Stimulated activated CD8-positive, alpha-beta memory T cell treated with anti-CD3 and anti-CD28 coated beads, Interleukin-4, amount 100 ng/mL, for 1 hour (primary cell): ENCODE measurements around the gene SOX21.
"Not testable (repeated sequence)": the region's sequence is repeated elsewhere in the genome, so short reads cannot be mapped to it uniquely, and the experiment has no call there.

Experiments used
- DNase-seq, 2 donors: peaks; one replicate each; pipeline ENCODE4 v3.0.0-alpha.2; 2020; ENCODE audit warnings: low read depth in 2 of 2, low spot score in 1 of 2

SOX21 gene

DNA sequence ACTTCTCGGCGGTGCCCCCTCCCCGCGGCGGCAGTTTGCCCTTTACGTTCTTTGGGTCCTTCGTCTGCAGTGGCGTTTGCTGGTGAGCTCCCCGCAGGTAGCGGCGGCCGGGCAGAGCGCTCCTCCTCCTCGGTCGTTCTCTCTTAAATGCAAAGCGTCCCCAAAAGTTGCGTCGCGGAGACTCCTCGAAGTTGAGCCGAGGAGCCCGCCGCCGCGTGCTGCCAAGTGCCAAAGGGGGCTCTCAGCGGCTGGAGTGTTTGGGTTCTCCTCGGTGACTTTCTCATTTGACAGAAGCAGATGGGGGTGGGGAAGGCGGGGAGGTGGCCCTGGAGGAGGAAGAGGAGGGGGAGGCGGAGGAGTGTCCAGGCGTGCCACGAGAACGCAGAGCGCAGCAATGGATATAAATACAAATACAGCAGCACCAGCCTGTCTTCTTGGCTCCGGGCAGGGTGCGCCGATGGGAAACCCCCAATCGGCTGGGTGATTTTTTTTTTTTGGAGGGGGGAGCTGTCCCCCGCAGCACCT is at the start of gene SOX21:
TSS of gene SOX21 (minus strand) at position 259 of the 525 bp plus-strand sequence. CDS start 496 bp downstream, outside the sequence.
- no peak for DNase-seq

DNA sequence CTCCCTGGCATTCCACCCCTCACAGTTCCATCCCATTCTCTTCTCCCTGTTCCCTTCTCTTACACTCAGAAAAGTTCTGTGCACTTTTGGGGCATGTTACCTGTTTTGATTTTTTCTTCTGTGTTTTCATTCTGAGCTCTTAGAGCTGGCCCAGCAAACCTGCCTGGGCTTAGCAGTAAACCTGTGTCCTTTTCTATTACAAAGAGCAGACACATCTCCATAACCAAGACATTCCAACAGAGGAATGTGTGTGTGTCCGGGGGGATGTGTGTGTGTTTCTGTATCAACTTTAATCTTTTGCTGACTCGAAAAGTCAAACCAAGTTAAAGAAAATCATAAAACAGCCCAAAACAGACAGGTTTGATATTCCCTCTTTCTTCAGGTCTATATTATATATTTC is 49.1 kb upstream of the SOX21 start:
- DNase-seq, result no peak

DNA sequence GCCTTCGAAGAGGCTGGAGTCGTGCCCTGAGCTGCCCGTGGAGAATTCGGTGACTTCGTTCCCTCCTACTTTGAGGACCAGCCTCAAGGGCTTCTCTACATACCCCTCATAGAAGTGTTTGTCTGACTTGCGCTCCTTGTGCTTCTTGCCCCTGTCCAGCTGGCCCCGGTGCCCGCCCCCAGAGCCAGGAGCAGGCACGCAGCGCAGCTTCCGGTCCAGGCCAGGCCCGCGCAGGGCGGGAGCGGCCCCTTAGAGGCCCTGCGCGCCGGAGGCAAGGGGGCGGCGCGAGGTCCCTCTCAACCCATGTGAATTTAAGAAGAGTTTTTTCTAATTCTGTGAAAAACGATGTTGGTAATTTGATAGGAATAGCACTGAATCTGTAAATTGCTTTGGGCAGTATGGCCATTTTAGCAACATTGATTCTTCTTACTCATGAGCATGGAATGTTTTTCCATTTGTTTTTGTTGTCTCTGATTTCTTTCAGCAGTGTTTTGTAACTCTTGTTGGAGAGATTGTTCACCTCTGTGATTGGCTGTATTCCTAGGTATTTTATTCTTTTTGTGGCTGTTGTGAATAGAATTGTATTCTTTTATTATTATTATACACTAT is 46.9 kb upstream of the SOX21 start:
- no peak for DNase-seq

DNA sequence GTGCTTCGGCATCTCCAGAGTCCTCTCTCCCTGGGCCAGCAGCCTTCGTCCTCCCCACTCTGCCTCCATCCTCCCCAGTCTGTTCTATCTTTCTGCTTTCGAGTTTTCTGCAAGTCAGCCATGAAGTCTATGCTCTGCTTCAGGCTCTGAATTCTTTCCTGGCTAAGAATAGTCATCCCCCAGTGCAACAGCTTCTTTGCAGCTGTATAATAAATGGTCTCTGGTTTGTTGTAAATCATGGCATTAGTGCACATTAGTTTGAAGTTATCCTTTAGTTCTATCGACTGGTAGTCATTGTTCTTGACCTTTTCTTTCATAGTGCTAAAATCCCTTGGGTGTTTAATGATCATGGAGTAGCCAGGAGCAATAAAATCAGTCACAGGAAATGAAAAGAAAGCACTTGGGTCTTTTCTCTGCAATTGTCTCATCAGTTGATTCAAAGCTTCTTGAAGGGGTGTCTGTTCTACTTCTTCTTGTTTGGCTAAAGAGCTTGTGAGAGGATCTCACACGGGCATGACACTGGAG is 46.2 kb upstream of the SOX21 start:
- DNase-seq, result no peak

DNA sequence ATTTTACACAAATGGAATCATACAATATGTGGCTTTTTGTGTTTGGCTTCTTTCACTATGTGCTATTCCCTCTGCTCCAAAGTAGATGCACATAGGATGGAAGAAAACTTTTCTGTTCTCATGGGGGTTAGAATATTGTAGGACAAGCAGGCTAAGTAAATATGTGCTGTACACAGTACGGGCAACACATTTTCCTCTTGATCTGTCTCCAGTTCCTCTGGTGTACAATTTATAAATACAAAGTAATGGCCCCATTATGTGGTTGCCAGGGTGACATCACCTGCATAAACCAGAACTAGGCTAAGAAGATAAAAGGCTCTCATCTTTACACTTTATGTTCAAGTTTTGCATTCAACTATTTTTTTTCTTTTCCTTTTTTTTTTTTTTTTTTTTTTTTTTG is 41.0 kb upstream of the SOX21 start:
- DNase-seq, result no peak

DNA sequence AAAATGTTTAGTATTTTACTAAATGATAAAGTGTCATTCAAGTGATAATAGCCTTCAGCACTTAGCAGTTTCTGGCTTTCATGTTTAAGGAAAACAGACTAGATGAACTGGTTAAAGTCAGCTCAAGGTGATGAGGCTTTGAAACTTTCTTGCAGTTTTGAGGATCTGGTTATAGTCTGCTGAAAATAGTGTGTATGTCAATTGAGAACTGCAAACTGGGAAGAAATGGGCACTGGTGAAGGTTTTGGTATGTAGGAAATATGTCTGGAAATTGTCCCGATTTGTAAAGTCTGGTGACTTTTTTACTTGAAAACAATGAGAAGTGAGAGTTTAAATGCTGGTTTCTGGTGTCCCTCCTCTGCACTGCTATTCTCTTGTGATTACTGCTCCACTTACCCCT is 36.8 kb upstream of the SOX21 start:
- no peak for DNase-seq

DNA sequence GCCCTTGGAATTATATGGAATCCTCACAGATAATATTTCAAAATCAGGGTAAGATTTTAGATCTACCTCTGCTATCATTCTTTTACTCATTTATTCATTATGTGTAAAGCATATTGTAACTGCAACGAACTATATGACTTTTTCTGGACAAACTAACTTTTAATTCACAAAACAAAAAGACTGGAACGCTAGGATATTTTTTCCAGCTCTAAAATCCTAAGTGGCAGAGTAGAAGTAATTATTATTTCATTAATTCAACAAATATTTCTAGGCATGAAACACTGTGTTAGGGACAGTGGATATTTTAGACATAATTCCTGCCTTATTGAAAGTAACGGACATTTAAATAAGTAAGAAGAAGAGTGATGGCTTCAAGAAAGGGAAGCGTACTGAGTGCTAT is 26.9 kb upstream of the SOX21 start:
- no peak for DNase-seq

DNA sequence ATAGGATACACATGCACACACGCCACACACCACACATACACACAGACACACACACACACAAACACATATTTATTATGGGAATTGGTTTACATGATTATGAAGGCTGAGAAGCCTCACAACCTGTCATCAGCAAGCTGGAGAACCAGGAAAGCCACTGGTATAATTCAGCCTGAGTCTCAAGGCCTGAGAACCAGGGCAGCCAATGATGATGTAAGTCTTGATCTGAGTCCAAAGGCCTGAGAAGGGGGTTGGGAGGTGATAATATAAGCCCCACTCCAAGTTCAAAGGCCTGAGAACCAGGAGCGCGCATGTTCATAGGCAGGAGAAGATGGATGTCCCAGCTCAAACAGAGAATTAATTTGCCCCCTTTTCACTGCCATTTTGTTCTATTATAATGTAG is 18.7 kb upstream of the SOX21 start:
- no peak for DNase-seq

DNA sequence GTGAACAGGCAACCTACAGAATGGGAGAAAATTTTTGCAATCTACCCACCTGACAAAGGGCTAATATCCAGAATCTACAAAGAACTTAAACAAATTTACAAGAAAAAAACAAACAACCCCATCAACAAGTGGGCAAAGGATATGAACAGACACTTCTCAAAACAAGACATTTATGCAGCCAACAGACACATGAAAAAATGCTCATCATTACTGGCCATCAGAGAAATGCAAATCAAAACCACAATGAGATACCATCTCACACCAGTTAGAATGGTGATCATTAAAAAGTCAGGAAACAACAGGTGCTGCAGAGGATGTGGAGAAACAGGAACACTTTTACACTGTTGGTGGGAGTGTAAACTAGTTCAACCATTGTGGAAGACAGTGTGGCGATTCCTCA is 17.6 kb upstream of the SOX21 start:
- DNase-seq, result not testable (repeated sequence)

DNA sequence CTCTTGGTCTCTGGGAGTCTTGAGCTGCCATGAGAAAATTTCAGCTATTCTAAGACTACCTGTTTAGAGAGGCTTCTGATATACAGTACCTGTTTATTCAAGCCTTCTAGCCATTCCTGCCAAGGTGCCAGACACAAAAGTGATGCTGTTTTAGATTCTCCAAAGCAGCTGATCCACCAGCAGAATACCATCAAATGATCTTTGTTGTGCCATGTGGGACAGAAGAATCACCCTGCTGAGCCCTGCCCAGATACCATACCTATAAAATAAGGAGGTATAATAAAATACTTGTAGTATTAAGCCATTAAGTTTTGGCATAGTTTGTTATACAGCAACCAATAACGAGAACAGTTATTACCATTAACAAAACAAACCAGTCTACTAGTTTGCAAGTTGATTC is 14.1 kb upstream of the SOX21 start:
- no peak for DNase-seq

DNA sequence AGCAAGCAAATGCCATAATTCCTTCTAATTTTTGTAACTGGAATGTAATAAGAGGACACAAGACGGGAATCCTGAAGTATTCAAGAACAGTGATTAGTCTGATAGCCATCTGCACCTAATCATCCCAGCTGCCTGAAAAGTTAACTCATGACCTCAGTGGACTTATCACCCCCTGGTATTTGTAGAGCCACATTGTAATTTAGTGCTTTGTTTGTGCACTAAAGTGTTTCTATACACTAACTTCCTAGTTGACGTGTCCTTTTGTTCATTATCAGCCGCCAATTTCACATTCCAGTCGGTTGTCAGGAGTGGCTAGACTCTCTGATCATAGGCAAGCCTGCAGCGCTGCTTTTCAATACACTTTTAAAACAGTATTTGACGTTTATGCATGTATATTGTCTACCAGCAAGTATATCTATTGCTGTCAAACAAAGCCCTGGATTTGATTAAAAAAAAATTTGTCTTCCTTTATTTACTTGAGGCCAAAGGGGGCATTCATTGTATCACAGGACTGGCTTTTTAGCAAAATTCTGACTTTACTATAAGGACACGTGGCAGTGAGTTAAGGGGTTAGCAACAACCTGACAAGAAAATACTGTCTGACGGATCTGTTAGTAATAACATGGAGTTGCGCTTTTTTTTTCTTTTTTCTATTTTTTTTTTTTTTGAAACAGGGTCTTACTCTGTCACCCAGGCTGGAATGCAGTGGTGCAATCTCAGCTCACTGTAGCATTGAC is 10.4 kb upstream of the SOX21 start:
- DNase-seq, result no peak

DNA sequence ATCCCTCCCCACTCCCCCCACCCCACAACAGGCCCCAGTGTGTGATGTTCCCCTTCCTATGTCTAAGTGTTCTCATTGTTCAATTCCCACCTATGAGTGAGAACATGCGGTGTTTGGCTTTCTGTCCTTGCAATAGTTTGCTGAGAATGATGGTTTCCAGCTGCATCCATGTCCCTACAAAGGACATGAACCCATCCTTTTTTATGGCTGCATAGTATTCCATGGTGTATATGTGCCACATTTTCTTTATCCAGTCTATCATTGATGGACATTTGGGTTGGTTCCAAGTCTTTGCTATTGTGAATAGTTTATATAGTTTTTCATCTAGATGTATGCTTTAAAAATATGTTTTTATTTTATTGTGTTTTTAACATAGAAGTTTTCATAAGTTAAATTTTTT is 6.4 kb upstream of the SOX21 start:
- not testable (repeated sequence) for DNase-seq

DNA sequence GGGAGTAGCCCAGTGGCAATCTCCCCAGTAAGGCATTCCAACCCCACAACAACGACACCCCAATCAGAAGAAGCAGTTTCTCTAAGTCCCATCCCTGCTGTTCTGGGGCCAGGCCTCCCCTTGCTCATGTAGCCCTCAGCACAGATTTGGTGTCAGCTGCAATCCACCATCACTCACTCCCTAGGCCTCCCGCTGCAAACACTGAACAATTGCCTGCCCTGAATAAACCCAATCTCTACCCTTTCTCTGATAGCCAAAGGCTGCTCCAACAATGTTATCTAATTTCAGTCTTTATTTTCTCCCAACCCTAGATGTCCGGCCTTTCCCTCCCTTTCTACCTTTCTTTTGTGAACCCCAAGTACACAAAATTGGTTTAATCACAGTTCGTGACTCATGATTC is 5.6 kb upstream of the SOX21 start:
- no peak for DNase-seq

DNA sequence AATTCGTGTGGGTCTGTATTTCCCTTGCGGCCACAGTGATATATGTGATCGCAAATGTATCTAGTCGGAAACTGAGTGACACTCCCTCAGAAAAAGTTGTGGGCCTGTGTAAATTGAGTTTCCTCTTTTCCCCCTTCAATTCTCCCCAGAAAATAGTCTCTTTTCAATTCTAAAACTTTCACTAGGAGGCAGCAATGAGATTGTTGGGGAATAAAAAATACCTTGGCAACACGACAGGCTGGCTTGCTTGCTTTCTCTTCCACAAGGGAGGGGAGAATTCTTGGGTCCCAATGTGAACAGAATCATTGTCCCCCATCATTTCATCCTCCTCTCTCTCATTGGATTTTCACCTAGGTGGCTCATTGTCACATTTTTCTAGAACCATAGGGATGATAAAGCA is 3.7 kb upstream of the SOX21 start:
- no peak for DNase-seq

DNA sequence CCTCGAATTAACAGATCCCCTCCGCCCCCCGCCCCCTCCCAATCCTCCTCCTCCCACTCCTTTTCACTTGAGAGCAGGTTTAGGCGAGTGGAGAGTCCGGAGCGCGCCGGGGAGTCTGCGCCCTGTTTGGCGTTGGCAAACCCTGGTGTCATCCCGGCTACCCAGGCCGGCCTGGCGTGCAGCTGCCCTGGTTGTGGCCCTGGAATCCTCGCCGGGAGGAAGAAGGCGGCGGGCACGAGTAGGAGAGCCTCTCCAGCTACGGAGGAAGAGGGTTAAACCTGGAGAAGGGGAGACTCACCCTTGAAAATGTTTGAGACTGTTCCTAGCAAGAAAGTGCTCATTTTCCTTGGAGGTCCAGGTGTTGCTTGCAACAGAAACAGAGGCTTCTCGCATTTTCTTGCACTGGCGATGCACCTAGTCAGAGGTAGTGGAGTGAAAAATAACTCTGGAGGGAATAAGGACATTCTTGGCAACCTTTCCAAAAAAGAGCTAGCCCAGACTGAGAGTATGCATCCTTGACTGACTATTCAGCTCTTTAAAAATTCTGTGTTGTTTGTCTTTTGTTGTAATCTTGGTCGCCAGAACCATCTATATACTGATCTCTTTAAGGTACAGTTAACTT is 1.3 kb upstream of the SOX21 start:
- no peak for DNase-seq

DNA sequence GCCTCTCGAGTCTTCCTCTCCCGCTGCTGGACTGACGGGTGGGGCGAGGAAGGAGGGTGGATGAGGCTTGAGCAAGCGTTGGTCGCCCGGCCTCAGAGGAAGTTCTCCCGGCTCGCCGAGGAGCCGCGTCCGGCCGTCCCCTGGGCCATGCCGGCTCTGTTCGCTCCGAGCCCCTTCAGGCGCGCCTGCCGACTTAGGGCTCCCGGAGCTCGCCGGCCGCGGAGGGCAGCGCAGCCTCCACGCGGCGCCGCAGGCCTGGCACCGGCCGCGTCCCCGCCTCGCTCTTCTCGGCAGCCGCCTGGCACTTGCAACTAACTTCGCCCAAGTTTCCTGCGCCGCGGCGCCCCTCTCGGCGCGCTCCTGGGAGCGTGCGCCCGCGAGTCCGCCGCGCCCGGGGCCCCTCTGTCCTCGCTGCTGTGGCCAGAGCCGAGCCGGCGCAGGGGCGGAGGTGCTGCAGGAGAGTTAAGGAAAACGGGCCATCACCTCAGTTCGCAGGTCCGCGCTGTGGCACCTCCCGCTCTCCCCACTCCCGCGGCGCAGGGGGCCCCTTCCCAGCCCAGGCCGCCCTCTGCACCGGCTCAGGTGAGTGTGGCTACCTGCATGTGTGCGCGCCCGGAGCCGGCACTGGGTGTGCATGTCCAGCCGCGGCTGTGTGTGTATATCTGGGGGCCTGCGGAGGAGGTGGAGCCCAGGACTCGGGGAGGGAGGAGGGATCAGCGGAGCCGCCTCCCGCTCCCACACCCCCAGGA is 641 bp upstream of the SOX21 start:
- DNase-seq, result no peak

DNA sequence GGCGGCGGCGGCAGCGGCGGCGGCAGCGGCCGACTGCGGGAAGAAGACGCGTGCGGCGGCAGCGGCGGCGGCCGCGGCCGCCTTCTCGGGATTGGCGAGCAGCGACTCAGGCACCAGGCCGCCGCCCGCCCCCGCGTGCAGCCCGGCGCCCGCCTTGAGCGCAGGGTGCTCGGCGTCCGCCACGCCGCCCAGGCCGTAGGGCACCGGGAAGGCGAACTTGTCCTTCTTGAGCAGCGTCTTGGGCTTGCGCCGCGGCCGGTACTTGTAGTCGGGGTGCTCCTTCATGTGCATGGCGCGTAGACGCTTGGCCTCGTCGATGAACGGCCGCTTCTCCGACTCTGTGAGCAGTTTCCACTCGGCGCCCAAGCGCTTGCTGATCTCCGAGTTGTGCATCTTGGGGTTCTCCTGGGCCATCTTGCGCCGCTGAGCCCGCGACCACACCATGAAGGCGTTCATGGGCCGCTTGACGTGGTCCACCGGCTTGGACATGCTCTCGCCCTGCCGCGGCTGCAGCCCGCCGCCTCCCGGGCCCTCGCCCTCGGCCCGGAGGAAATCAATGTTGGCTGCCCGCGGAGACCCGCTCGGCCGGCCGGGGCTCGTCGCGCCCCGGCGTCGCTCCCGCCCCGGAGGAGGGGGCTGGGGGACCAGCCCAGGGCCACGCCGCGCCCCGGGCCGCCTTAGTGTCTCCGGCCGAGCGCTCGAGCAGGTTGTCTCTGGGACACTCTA is 621 bp downstream of the SOX21 start:
- no peak for DNase-seq

DNA sequence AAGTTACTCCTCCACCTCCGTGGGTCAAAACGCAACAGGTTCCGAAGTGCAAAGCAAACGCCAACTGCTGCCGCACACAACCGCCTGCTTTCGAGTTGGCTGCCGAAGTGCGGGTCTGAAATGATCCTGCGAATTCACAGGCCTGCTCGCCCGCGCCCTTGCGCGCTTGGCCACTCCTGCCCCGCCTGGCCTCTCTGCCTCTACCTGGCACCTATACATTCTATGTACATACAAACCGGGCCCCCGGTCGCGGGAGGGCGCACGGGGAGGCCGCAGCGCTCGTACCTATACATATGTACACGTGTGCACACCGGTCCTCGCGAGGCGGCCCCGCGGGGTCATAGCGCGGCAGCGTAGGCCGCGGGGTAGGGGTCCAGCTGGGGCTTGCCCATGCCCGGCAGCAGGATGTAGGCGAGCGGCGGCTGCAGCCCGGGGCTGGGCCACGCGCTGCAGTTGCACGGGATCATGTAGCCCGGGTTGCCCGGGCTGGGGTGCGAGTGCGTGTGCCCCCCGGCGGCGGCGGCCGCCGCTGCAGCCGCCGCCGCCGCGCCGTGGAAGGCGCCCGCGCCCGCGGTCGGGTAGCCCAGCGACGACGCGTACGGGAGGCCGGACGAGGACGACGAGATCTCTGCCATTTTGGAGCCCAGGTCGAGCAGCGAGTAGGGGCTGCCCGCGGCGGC is 1.3 kb downstream of the SOX21 start:
- DNase-seq, result no peak

DNA sequence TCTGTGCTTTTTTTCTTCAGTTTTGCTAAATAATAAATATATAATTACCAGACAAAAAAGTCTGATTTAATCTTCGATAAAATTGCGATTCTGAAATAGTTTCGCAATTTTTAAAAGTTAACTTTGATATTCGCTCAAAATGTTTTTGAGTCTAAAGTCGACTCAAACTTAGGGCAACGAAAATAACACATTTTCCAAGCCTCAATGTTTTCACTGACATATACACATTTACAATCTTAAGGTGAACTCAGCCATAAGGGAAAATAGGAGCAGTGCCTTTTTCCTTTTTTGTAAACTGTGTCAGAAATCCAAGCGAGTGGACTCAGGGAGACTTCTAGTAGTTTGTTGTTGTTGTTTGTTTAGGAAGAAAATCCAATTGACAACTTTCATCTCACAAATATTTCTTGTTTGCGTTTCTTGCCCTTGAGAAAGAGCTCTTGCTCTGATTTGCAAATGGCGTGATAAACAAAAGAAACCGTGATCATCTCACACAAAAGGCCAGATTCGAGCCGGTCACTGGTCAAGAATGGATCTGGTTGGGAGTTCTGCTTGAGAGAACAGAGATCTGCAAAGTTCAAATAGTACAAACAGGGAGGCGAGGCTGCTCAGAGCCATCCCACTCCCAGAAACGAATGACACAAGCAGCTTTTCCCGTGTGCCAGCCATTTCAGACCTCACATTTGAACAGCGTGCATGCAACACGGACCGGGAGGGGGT is 2.1 kb downstream of the SOX21 start:
- DNase-seq, result no peak
